LNCaP clone FGC (cell line): ENCODE results near the gene ZBTB20.

Experiments used
- DNase-seq: peaks from one replicate; pipeline ENCODE4 v3.0.0-alpha.2; 2011; ENCODE audit warnings: low read depth
- H3K4me3 ChIP-seq: 2 replicates; pipeline ENCODE4 v1.5.1; 2011; ENCODE audit warnings: mild to moderate bottlenecking, low read depth, low read length, control low read depth
- TF ChIP-seq, protein P1 (sequence below): IDR thresholded peaks from 2 replicates; pipeline ENCODE4 v1.5.1; 2012; ENCODE audit warnings: mild to moderate bottlenecking; ENCODE audit not compliant: control insufficient read depth, insufficient read depth; ENCODE audit errors: extremely low read depth

The ZBTB20 gene

DNA sequence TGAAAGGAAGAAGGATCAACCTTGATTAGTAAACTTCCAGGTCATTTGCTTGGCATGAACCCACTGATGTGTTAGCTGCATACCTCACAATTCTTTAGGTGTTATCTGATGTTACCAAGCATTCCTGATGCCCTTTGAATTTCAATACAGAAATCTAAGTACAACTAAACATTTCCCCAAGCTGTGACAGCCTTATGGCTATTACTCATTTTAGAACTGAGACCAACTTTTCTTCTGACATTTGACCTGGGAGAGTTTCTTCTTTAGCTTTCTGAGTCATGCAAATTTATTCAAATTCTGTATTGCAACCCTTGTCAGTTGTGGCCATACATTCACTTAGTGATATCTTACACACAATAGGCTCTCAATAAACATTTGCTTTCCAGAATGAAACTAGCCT lies 729.0 kb downstream of the ZBTB20 start:
- TF ChIP-seq, protein P1, sequence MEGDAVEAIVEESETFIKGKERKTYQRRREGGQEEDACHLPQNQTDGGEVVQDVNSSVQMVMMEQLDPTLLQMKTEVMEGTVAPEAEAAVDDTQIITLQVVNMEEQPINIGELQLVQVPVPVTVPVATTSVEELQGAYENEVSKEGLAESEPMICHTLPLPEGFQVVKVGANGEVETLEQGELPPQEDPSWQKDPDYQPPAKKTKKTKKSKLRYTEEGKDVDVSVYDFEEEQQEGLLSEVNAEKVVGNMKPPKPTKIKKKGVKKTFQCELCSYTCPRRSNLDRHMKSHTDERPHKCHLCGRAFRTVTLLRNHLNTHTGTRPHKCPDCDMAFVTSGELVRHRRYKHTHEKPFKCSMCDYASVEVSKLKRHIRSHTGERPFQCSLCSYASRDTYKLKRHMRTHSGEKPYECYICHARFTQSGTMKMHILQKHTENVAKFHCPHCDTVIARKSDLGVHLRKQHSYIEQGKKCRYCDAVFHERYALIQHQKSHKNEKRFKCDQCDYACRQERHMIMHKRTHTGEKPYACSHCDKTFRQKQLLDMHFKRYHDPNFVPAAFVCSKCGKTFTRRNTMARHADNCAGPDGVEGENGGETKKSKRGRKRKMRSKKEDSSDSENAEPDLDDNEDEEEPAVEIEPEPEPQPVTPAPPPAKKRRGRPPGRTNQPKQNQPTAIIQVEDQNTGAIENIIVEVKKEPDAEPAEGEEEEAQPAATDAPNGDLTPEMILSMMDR, result no peak
- DNase-seq, result no peak

DNA sequence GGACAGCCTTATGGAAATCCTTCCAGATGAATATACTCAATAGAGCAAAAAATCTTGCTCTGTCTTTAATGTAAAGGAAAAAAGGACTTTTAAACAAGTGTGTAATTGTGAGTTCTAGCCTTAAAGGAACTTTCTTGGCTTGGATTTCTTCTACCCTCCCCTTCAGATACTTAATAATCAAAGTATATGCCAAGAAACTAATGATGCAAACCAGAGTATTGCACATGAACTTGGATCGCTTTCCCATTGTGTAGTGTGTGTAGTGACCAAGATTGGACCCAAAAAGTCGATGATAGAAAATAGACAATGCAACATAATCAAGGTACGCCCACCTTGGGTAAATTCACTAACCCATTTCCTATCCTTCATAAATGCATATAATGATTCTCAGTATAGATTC lies 729.4 kb downstream of the ZBTB20 start:
- TF ChIP-seq, protein P1, result no peak
- no peak overlapping the region for H3K4me3 ChIP-seq
- DNase-seq, result no peak

More for the DNA sequence above, 729.0 kb downstream of the ZBTB20 start:
- H3K4me3 ChIP-seq, result no peak overlapping the region

DNA sequence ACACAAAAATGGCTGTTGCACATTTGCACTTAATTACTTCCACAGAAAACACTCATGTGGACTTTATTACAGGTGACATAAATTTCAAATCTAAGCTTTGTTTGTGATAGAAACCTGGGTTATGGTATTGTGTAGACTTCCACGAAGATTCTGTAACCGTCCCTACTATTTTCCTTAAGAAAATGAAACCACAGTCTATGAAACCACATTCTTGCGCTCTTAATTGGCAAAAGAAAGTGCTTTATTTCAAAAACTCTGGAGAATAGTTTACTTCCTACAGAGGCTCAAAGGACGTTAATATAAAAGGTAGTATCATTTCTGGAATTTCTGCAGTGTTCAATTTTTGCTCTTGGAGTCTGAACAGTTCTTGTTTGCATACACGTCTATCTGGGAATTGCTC lies 729.8 kb downstream of the ZBTB20 start:
- H3K4me3 ChIP-seq, result no peak overlapping the region
- TF ChIP-seq, protein P1, result no peak
- DNase-seq, result no peak

DNA sequence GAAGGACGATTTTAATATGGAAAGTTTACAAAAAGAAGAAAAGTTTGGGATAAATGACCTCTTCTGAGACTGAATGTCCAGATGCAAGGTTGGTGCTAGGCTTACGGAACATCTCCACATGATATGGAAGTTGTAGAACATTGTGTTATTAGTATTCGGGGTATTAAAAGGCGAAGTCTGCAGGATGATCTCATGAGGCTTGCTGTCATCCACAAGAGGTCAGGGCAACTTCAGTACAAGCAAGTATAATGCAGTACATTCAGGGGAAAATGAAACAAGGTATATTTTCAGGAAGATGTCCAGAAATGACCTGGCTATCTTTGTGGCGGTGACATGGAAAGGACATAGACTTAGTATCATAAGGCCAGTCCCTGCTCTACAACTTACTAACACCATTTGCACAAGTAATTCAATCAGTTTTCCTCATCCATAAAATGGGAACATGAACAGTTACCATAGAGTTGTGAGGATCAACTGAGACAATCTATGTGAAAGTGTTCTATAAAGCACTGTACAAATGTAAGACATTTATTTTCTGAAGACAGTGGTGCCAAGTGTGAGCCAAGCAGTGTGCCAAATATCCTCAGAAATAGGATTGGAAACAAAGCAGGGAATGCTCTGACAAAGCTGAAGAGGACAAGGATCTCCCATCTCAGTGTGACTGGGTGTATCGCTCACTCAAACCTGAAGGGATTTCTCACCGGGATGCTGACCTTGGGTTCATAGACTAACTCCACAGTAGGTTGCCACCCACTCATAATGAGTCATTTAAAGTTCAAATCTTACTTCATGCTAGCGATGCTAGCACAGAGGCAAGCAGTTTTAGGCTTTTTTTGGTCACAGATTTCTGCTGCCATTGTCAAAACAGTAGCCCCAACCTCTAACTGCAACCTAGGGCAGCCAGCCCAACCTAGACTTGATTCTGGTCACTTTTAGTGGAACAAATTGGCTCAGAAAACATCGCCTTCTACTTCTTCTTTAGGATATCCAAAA lies 735.0 kb downstream of the ZBTB20 start:
- DNase-seq, result no peak
- TF ChIP-seq, protein P1, result peak; percentile 22; the same call in 1 of the 2 replicates
- no peak overlapping the region for H3K4me3 ChIP-seq

DNA sequence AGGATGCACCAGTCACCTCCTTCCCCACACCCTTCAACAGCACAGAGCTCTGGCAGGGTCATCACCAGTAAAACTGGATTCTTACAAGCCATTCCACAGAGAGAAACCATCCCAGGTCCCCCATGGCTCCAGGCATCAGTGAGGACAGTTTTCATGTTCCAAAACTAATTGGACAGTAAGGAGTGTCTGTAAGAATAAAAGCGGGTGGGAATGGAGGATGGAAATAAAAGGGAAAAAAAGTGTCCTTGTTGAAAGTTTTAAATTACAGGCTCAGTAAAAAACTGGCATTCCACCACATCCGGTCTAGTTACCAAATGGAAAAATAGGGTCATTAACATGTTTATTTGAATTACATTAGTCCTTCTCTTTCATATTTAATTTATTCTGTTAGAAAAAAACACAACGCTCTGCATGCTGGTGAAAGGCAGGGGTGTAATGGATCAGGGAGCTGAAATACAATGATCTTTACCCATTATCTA lies 735.9 kb downstream of the ZBTB20 start:
- no peak for DNase-seq
- H3K4me3 ChIP-seq, result no peak overlapping the region

DNA sequence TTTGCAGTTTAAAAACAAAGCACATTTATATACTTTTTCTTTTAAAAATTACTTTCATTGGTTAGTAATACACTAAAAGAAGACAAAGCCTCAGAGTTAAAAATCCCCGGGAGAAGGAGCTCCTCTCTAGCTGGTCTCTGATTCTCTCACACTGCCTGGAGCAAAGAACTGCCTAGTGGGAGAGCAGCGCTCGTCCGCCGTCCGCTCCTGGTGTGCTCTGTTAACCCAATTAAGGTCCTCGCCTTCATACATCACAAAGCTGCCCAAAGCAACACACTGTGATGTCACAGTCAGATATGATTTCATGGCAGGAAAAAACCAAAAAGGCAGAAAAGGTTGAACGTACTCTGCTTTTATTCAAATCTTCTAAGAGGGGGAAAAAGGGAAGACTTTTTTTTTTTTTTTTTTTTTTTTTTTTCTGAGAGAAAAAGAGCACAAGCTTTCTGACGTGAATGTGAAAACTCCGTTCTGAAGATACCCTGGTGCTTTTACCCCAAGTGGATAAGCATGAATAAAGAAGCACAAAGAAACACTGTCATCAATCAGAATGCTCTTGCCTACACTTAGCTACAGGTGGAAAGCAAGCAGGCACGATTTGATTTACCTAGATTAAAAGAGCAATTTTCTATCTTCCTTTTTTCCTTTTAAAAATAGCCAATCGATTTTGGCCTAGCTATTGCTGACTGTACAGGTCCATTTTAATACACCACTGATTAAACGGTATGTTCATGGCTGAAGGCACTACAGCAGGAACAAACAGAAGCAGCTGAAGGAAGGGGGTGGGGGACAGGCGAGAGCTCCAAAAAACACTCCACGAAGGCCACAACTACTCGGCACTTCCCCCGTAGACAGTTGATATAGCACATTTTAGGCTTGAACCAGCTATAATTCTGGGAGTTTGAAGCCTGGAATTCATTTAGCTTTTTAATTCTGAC lies 738.1 kb downstream of the ZBTB20 start:
- DNase-seq, result no peak
- no peak overlapping the region for H3K4me3 ChIP-seq
- TF ChIP-seq, protein P1, result no peak

More for the DNA sequence above, 735.9 kb downstream of the ZBTB20 start:
- TF ChIP-seq, protein P1, result no peak
